HG03457 (cell line): ENCODE results near the gene RUFY3.
A peak's percentile ranks its signal among the peaks of the same experiment; 100 is the strongest.
"Not testable (repeated sequence)": the region's sequence is repeated elsewhere in the genome, so short reads cannot be mapped to it uniquely, and the experiment has no call there.

Experiments used
- ATAC-seq: cut with Tn5 transposase; IDR thresholded peaks from one replicate; pipeline ENCODE4 v1.9.1; 2021; ENCODE audit warnings: moderate number of reproducible peaks; ENCODE audit not compliant: unreplicated experiment

Gene RUFY3

DNA sequence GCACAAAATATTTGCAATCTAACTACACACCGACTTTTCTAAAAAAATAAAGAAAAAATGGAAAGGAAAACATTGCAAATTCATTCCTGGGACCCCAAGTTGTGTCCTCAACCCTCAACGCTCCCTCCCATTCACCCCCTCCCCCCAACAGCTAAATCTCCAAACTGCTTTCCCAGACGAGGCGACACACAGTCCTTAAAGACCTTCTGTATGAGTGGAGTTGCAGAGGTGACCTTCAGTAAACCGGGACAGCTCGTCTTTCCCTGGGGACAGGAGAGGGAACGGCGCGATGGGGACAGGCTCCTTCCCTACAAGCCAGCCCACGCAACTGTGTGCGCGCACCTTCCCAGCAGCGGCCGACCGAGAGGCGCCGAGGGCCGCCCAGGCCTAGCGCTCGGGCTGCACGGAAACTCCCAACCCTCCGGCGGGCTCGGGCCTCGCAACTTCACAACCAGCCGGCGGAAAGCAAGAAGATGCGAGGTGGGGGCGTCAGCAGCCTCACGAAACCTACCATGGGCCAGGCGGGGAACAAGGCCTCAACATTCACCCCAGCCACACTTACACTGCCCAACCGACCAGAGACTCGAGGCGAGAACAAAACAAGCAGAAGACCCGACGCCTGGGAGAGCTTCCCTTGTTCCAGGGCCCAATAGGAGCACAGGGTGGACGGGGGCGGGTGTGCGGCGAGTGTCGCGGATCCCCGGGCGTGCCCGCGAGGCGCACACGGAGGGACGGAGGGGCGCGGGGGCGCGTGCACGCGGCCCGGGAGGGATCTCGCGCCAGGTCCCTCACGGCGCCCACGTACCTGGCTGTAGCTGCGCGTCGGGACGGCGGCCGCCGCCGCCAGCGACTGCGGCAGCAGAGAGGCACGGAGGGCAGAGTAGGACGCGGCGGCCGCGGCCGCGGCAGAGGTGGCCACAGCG lies 117.2 kb downstream of the RUFY3 start:
- ATAC-seq, result peak; percentile 54

GRCh38 chr4:70839589-70840093 lies 117.9 kb downstream of the RUFY3 start, which contains the start of gene GRSF1:
TSS of gene GRSF1 (minus strand) at chr4:70839890. CDS start at chr4:70839827, 63 bp downstream.
- peak; percentile 62 for ATAC-seq

- ATAC-seq, result not testable (repeated sequence)
These were observed 118.4 kb downstream of the RUFY3 start for GRCh38 chr4:70840137-70840536.

DNA sequence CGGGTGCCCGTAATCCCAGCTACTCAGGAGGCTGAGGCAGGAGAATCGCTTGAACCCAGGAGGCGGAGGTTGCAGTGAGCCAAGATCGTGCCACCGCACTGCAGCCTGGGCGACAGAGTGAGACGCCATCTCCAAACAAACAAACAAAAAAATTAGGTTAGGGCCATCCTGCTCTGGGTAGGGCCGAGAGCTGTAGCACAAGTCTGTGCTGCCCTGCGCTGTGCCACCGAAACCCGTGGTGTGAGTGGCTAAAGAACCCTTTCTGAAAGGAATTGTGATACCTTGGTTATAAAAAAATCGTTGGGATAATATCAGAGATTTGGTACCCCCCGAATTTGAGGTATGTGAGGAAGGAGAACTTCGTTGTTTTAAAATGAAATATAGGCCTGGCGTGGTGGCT lies 118.9 kb downstream of the RUFY3 start:
- ATAC-seq, result not testable (repeated sequence)

GRCh38 chr4:70841211-70841610 lies 119.4 kb downstream of the RUFY3 start:
- ATAC-seq, result no peak

GRCh38 chr4:70841951-70842350 lies 120.2 kb downstream of the RUFY3 start:
- no peak for ATAC-seq

GRCh38 chr4:70842761-70843435 lies 121.1 kb downstream of the RUFY3 start:
- no peak for ATAC-seq

DNA sequence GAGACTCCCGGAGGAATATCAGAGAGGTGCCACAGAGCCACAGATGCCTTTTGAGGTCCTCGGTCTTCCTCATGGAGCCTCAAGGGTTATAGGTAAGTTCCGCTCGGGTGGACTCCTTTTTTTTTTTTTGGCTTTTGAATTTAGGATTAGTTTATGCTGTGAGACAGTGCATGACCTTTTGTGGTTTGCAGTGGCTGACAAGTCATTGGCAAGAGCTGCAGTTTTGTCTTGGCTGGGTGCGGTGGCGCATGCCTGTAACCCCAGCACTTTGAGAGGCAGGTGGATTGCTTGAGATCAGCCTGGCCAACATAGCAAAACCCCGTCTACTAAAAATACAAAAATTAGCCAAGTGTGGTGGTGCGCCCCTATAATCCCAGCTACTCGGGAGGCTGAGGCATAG lies 122.4 kb downstream of the RUFY3 start:
- no peak for ATAC-seq

DNA sequence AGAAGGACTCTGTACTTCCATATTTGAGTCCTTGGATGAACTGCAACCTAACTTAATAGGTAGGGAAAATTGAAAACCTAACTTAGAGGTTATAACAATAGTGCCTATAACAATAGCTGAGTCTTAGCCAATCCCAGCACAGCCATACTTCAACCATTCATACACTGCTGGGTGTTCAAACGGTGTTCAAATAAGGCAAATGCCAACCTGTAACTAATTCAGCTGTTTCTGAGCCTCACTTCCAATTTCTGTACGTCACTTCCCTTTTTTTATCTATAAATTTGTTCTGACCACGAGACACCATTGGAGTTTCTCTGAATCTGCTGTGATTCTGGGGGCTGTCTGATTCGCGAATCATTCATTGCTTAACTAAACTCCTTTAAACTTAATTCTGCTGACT lies 127.5 kb downstream of the RUFY3 start:
- no peak for ATAC-seq

GRCh38 chr4:70855464-70855863 lies 133.7 kb downstream of the RUFY3 start:
- ATAC-seq, result no peak
